OCI-LY1 (cell line): ENCODE measurements around the gene CXCL10.

Experiments
- H2AFZ ChIP-seq: fragments of 200-600 bp; sonication (generic), shearing (Covaris generic); 2 replicates; pipeline ENCODE4 v1.6.0; 2014; ENCODE audit warnings: antibody characterized with exemption, mild to moderate bottlenecking, low read length
- H3F3A ChIP-seq: fragments of 200-600 bp; sonication (generic), shearing (Covaris generic); 2 replicates; pipeline ENCODE4 v1.6.0; 2014; ENCODE audit warnings: mild to moderate bottlenecking, antibody characterized with exemption, low read length, moderate library complexity; ENCODE audit not compliant: insufficient read depth
- H3K27ac ChIP-seq: fragments of 200-600 bp; sonication (generic); 2 replicates; pipeline ENCODE4 v1.5.1; 2014; ENCODE audit warnings: low read length, mixed run types, mild to moderate bottlenecking, low read depth; ENCODE audit not compliant: poor library complexity, severe bottlenecking
- H3K27me3 ChIP-seq: fragments of 200-600 bp; sonication (generic); 2 replicates; pipeline ENCODE4 v1.6.0; 2014; ENCODE audit warnings: antibody characterized with exemption, mild to moderate bottlenecking, low read length, moderate library complexity; ENCODE audit not compliant: insufficient read depth
- H3K36me3 ChIP-seq: fragments of 200-600 bp; sonication (generic); 2 replicates; pipeline ENCODE4 v1.6.1; 2014; ENCODE audit warnings: mild to moderate bottlenecking, antibody characterized with exemption, low read length, moderate library complexity, mixed read lengths; ENCODE audit not compliant: insufficient read depth
- H3K4me1 ChIP-seq: fragments of 200-600 bp; sonication (generic); 2 replicates; pipeline ENCODE4 v1.5.1; 2014; ENCODE audit warnings: mild to moderate bottlenecking, low read length, moderate library complexity; ENCODE audit not compliant: insufficient read depth, severe bottlenecking
- H3K4me2 ChIP-seq: fragments of 200-600 bp; sonication (generic), shearing (Covaris generic); 2 replicates; pipeline ENCODE4 v1.6.1; 2014; ENCODE audit warnings: low read length
- H3K4me3 ChIP-seq: fragments of 200-600 bp; sonication (generic); 2 replicates; pipeline ENCODE4 v1.5.1; 2014; ENCODE audit warnings: low read length, low read depth, mild to moderate bottlenecking, mixed read lengths; ENCODE audit not compliant: poor library complexity, severe bottlenecking
- H3K79me2 ChIP-seq: fragments of 200-600 bp; shearing (Covaris generic); 2 replicates; pipeline ENCODE4 v1.6.1; 2016; ENCODE audit warnings: mixed run types, low read length, mixed read lengths; ENCODE audit not compliant: insufficient read depth
- H3K9ac ChIP-seq: fragments of 200-600 bp; sonication (generic), shearing (Covaris generic); 2 replicates; pipeline ENCODE4 v1.6.1; 2014; ENCODE audit warnings: mild to moderate bottlenecking, low read length, mixed read lengths
- H3K9me2 ChIP-seq: fragments of 200-600 bp; sonication (generic), shearing (Covaris generic); 2 replicates; pipeline ENCODE4 v1.6.1; 2014; ENCODE audit warnings: low read depth, mild to moderate bottlenecking, low read length, mixed read lengths
- H3K9me3 ChIP-seq: fragments of 200-600 bp; shearing (Covaris generic); 2 replicates; pipeline ENCODE4 v1.6.1; 2014; ENCODE audit warnings: low read length, mixed read lengths
- H4K20me1 ChIP-seq: fragments of 200-600 bp; sonication (generic), shearing (Covaris generic); 2 replicates; pipeline ENCODE4 v1.6.0; 2016; ENCODE audit warnings: mild to moderate bottlenecking, low read length; ENCODE audit not compliant: insufficient read depth
- EZH2 ChIP-seq: fragments of 200-600 bp; sonication (generic), shearing (Covaris generic); IDR thresholded peaks from 2 replicates; pipeline ENCODE4 v1.8.0; 2017; ENCODE audit warnings: borderline replicate concordance, mixed run types, mild to moderate bottlenecking, antibody characterized with exemption, low read length, moderate library complexity, mixed read lengths
- TF ChIP-seq, protein P1 (sequence below): fragments of 200-600 bp; sonication (generic), shearing (Covaris generic); IDR thresholded peaks from 2 replicates; pipeline ENCODE4 v1.5.1; 2017; ENCODE audit warnings: mild to moderate bottlenecking, antibody characterized with exemption, low read length, moderate library complexity, mixed read lengths

Gene CXCL10

DNA sequence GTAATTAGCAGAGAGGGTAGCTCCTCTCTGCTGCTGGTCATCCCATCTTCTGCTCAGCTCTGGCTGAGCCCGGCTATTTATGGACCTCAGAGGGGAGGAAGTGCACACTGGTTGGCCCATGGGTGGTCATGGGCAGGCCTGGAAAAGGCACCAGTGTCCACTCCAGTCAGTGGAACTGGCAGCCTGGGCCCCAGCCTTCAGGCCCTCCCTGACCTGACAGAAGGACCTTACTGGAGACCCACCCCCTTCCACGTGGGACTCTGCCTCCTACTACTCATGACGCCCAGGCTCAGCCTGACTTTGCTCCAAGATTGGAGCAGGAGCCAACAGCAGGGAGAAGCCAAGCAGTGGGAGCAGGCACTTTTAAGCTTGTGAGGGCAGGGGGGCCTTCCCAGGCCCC, 43.2 kb upstream of the CXCL10 start:
- Histone ChIP-seq H3K79me2 (no peaks in the 10 kb centered on the region), H3K9me2 (no peaks in the 10 kb centered on the region), H3K4me1 (no peaks in the 10 kb centered on the region), H3K9ac (no peak overlapping the region), H4K20me1 (no peaks in the 10 kb centered on the region), H3K4me2 (no peak overlapping the region), H2AFZ (no peak overlapping the region), H3K27ac (no peak overlapping the region), H3F3A (no peaks in the 10 kb centered on the region), H3K9me3 (no peaks in the 10 kb centered on the region), H3K27me3 (no peaks in the 10 kb centered on the region), H3K36me3 (no peaks in the 10 kb centered on the region), H3K4me3 (no peak overlapping the region)
- TF ChIP-seq, protein P1, sequence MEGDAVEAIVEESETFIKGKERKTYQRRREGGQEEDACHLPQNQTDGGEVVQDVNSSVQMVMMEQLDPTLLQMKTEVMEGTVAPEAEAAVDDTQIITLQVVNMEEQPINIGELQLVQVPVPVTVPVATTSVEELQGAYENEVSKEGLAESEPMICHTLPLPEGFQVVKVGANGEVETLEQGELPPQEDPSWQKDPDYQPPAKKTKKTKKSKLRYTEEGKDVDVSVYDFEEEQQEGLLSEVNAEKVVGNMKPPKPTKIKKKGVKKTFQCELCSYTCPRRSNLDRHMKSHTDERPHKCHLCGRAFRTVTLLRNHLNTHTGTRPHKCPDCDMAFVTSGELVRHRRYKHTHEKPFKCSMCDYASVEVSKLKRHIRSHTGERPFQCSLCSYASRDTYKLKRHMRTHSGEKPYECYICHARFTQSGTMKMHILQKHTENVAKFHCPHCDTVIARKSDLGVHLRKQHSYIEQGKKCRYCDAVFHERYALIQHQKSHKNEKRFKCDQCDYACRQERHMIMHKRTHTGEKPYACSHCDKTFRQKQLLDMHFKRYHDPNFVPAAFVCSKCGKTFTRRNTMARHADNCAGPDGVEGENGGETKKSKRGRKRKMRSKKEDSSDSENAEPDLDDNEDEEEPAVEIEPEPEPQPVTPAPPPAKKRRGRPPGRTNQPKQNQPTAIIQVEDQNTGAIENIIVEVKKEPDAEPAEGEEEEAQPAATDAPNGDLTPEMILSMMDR: no peak

DNA sequence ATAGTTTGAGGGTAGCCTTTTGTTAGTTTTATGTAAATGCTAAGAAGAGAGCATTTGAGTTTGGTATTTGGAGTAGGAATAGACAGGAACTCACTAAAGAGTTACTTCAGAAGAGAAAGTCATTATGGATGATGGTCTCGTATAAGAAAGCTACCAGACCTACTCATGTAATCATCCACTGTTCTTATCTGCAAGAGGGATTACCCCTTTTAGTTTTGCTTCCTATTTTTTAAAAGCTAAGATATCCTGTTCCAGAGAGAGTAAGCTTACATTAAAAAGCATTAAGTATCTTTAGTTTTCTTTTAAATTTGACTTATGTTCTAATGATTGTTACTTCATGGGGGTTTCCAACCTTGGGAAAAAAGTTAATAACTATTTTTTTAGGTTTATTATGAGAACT, 38.7 kb upstream of the CXCL10 start:
- H3K4me1 ChIP-seq: no peaks in the 10 kb centered on the region
- no peaks in the 10 kb centered on the region for H3K36me3 ChIP-seq
- no peak for TF ChIP-seq EZH2
- TF ChIP-seq, protein P1: no peak
- H3K4me3 ChIP-seq: no peak overlapping the region
- H3K9me3 ChIP-seq: no peaks in the 10 kb centered on the region
- no peaks in the 10 kb centered on the region for H3K27me3 ChIP-seq
- no peaks in the 10 kb centered on the region for H3F3A ChIP-seq
- H3K9ac ChIP-seq: no peak overlapping the region
- H4K20me1 ChIP-seq: no peaks in the 10 kb centered on the region
- no peaks in the 10 kb centered on the region for H3K9me2 ChIP-seq
- no peak overlapping the region for H3K27ac ChIP-seq
- no peaks in the 10 kb centered on the region for H3K79me2 ChIP-seq
- H3K4me2 ChIP-seq: no peak overlapping the region
- H2AFZ ChIP-seq: no peak overlapping the region

DNA sequence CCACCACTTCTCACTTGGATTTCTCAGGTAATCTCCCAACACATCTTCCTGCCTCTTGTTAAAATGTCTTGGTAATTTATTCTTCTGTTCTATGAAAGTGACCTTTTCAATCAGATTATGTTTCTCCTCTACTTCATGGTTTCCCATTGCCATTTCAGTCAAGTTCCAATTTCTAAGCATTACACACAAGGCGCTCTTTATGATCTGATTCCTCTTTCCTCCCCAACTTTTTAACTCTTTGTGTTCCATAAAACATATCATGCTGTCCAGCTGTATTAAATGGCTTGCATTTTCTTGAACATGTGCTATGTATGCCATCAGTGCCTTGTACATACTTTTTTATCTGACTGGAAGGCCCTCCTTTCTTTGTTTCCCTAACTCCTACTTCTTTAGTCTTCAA, 38.1 kb upstream of the CXCL10 start:
- Histone ChIP-seq H2AFZ (no peak overlapping the region), H3K4me1 (no peaks in the 10 kb centered on the region), H3K9ac (no peak overlapping the region), H3K9me2 (no peaks in the 10 kb centered on the region), H3K9me3 (no peaks in the 10 kb centered on the region), H3K27ac (no peak overlapping the region), H3K4me2 (no peak overlapping the region), H3K4me3 (no peak overlapping the region), H3K79me2 (no peaks in the 10 kb centered on the region), H4K20me1 (no peaks in the 10 kb centered on the region), H3F3A (no peaks in the 10 kb centered on the region), H3K36me3 (no peaks in the 10 kb centered on the region), H3K27me3 (no peaks in the 10 kb centered on the region)
- TF ChIP-seq, protein P1: no peak
- no peak for TF ChIP-seq EZH2
